Mesenchymal stem cell (in vitro differentiated cells and primary cell): ENCODE data around the gene GALNT13.

Experiments used
- DNase-seq: peaks from one replicate; pipeline ENCODE4 v3.0.0-alpha.2; 2013
- H2AFZ ChIP-seq: one replicate; pipeline ENCODE4 v1.6.1; 2013; ENCODE audit warnings: low read depth, mild to moderate bottlenecking, control low read depth, inconsistent platforms, low read length, moderate library complexity
- H2AK5ac ChIP-seq: 2 replicates; pipeline ENCODE4 v1.6.1; 2013; ENCODE audit warnings: low read length, moderate library complexity, mild to moderate bottlenecking, inconsistent platforms; ENCODE audit not compliant: severe bottlenecking
- H2BK120ac ChIP-seq: one replicate; pipeline ENCODE4 v1.6.1; 2013; ENCODE audit warnings: low read depth, mild to moderate bottlenecking, inconsistent platforms, low read length, moderate library complexity
- H2BK12ac ChIP-seq, 2 experiments: one replicate each; pipeline ENCODE4 v1.6.1; 2013; ENCODE audit warnings: inconsistent platforms in 2 of 2, low read length in 2 of 2, mild to moderate bottlenecking in 2 of 2, moderate library complexity in 2 of 2, control low read depth in 1 of 2
- H2BK15ac ChIP-seq: one replicate; pipeline ENCODE4 v1.6.1; 2013; ENCODE audit warnings: mild to moderate bottlenecking, low read depth, inconsistent platforms; ENCODE audit not compliant: poor library complexity, severe bottlenecking
- H2BK5ac ChIP-seq: 2 replicates; pipeline ENCODE4 v1.6.1; 2013; ENCODE audit warnings: low read depth, mild to moderate bottlenecking, low read length, control low read depth, inconsistent platforms; ENCODE audit not compliant: poor library complexity, severe bottlenecking
- H3K14ac ChIP-seq, 2 experiments: one replicate each; pipeline ENCODE4 v1.6.1; 2013; ENCODE audit warnings: inconsistent platforms in 2 of 2, low read length in 2 of 2, control low read depth in 1 of 2, mild to moderate bottlenecking in 1 of 2, moderate library complexity in 1 of 2
- H3K18ac ChIP-seq, 2 experiments: one replicate each; pipeline ENCODE4 v1.6.1; 2013; ENCODE audit warnings: inconsistent platforms in 2 of 2, low read length in 2 of 2, control low read depth in 1 of 2, low read depth in 1 of 2, mild to moderate bottlenecking in 1 of 2
- H3K23ac ChIP-seq, 2 experiments: one replicate each; pipeline ENCODE4 v1.6.1; 2013; ENCODE audit warnings: inconsistent platforms in 2 of 2, low read length in 2 of 2, mild to moderate bottlenecking in 2 of 2, moderate library complexity in 2 of 2, control low read depth in 1 of 2
- H3K27ac ChIP-seq: 2 replicates; pipeline ENCODE4 v1.5.1; 2013; ENCODE audit warnings: mild to moderate bottlenecking, moderate library complexity, low read length, control low read depth, inconsistent platforms; ENCODE audit not compliant: poor library complexity, severe bottlenecking
- H3K27me3 ChIP-seq, 2 experiments: 2 replicates each; pipeline versions ENCODE4 v1.6.1 to v1.7.0; 2013; ENCODE audit warnings: low read length in 2 of 2, mild to moderate bottlenecking in 2 of 2, moderate library complexity in 2 of 2, control low read depth in 1 of 2, inconsistent platforms in 1 of 2; ENCODE audit not compliant: control insufficient read depth in 1 of 2, insufficient read depth in 1 of 2
- H3K36me3 ChIP-seq, 2 experiments: 2 replicates each; pipeline versions ENCODE4 v1.6.1 to v1.7.0; 2013; ENCODE audit warnings: low read length in 2 of 2, control low read depth in 1 of 2, inconsistent platforms in 1 of 2, low read depth in 1 of 2, mild to moderate bottlenecking in 1 of 2; ENCODE audit not compliant: insufficient read depth in 2 of 2, control insufficient read depth in 1 of 2
- H3K4ac ChIP-seq, 2 experiments: one replicate each; pipeline ENCODE4 v1.6.1; 2013; ENCODE audit warnings: inconsistent platforms in 2 of 2, low read length in 2 of 2, mild to moderate bottlenecking in 2 of 2, moderate library complexity in 2 of 2, control low read depth in 1 of 2, low read depth in 1 of 2
- H3K4me1 ChIP-seq: 2 replicates; pipeline ENCODE4 v1.6.1; 2013; ENCODE audit warnings: low read depth, low read length, control low read depth; ENCODE audit not compliant: control insufficient read depth, insufficient read depth
- H3K4me2 ChIP-seq: 2 replicates; pipeline ENCODE4 v1.6.1; 2013; ENCODE audit warnings: low read length, mild to moderate bottlenecking, inconsistent platforms; ENCODE audit not compliant: poor library complexity, severe bottlenecking
- H3K4me3 ChIP-seq, 2 experiments: 2 replicates each; pipeline versions ENCODE4 v1.5.1 to v1.7.0; 2013; ENCODE audit warnings: low read length in 2 of 2, mild to moderate bottlenecking in 2 of 2, control low read depth in 1 of 2, low read depth in 1 of 2; ENCODE audit not compliant: insufficient read depth in 1 of 2
- H3K79me1 ChIP-seq: replicated peaks from 2 replicates; pipeline ENCODE4 v1.6.1; 2013; ENCODE audit warnings: mild to moderate bottlenecking, control low read depth, low read length, inconsistent platforms; ENCODE audit not compliant: poor library complexity, severe bottlenecking
- H3K9ac ChIP-seq: 2 replicates; pipeline ENCODE4 v1.7.0; 2013; ENCODE audit warnings: mild to moderate bottlenecking, low read length, moderate library complexity
- H3K9me3 ChIP-seq: 2 replicates; pipeline ENCODE4 v1.7.0; 2013; ENCODE audit warnings: mild to moderate bottlenecking, low read length; ENCODE audit not compliant: control insufficient read depth
- H4K8ac ChIP-seq: one replicate; pipeline ENCODE4 v1.6.1; 2013; ENCODE audit warnings: inconsistent platforms, mild to moderate bottlenecking, low read length, moderate library complexity
- H4K91ac ChIP-seq: one replicate; pipeline ENCODE4 v1.6.1; 2013; ENCODE audit warnings: mild to moderate bottlenecking, low read length, inconsistent platforms
- WGBS: methylation state at CpG from one replicate; pipeline ENCODE4 v1.1.7; 2013; ENCODE audit warnings: mixed read lengths; 5-methylcytosine and 5-hydroxymethylcytosine counted together

Gene GALNT13

GRCh38 chr2:154093856-154094255, 222.1 kb downstream of the GALNT13 start:
- Histone ChIP-seq H2BK5ac (no peak overlapping the region), H3K18ac (no peak overlapping the region), H3K27me3 (no peaks in the 10 kb centered on the region), H4K8ac (no peak overlapping the region), H3K4me1 (no peaks in the 10 kb centered on the region), H2BK12ac (no peak overlapping the region), H3K4me3 (no peak overlapping the region), H3K27ac (no peak overlapping the region), H3K9me3 (no peaks in the 10 kb centered on the region), H4K91ac (no peak overlapping the region), H2AFZ (no peak overlapping the region), H3K36me3 (no peaks in the 10 kb centered on the region), H2AK5ac (no peak overlapping the region), H3K9ac (no peak overlapping the region), H3K4ac (no peak overlapping the region), H2BK15ac (no peak overlapping the region), H3K23ac (no peak overlapping the region), H3K79me1 (no peaks in the 10 kb centered on the region), H3K14ac (no peak overlapping the region), H3K4me2 (no peak overlapping the region), H2BK120ac (no peak overlapping the region)
- WGBS, result 73% methylated on average over 2 of the region's 2 CpGs
- no peak for DNase-seq

- Histone ChIP-seq H3K14ac (no peak overlapping the region), H3K4ac (no peak overlapping the region), H4K91ac (no peak overlapping the region), H3K27ac (no peak overlapping the region), H3K79me1 (no peaks in the 10 kb centered on the region), H2AFZ (no peak overlapping the region), H3K18ac (no peak overlapping the region), H3K36me3 (no peaks in the 10 kb centered on the region), H2BK5ac (no peak overlapping the region), H2BK15ac (no peak overlapping the region), H3K9ac (no peak overlapping the region), H3K4me1 (no peaks in the 10 kb centered on the region), H2BK120ac (no peak overlapping the region), H3K4me3 (no peak overlapping the region), H2AK5ac (no peak overlapping the region), H2BK12ac (no peak overlapping the region), H4K8ac (no peak overlapping the region), H3K27me3 (no peaks in the 10 kb centered on the region), H3K23ac (no peak overlapping the region), H3K4me2 (no peak overlapping the region), H3K9me3 (peaks cover 2% of the 10 kb centered on the region)
- 91% methylated on average over 2 of the region's 4 CpGs for WGBS
- DNase-seq, result no peak
Measured at GRCh38 chr2:154097833-154098398, 226.2 kb downstream of the GALNT13 start.

- Histone ChIP-seq H3K27me3 (no peaks in the 10 kb centered on the region), H3K4ac (no peak overlapping the region), H2BK120ac (no peak overlapping the region), H3K36me3 (no peaks in the 10 kb centered on the region), H2AFZ (no peak overlapping the region), H3K9ac (no peak overlapping the region), H2BK12ac (no peak overlapping the region), H2BK15ac (no peak overlapping the region), H2AK5ac (no peak overlapping the region), H3K4me3 (no peak overlapping the region), H3K18ac (no peak overlapping the region), H3K14ac (no peak overlapping the region), H2BK5ac (no peak overlapping the region), H3K4me2 (no peak overlapping the region), H4K8ac (no peak overlapping the region), H3K27ac (no peak overlapping the region), H3K4me1 (no peaks in the 10 kb centered on the region), H4K91ac (no peak overlapping the region), H3K9me3 (peaks cover 41% of the 10 kb centered on the region), H3K23ac (no peak overlapping the region), H3K79me1 (no peaks in the 10 kb centered on the region)
- no peak for DNase-seq
- WGBS, result 100% methylated on average over 1 of the region's 2 CpGs
Measured at GRCh38 chr2:154120706-154121105, 249.0 kb downstream of the GALNT13 start.

- no peak overlapping the region for H4K91ac ChIP-seq
- no peak overlapping the region for H3K4ac ChIP-seq
Measured at GRCh38 chr2:154125891-154126290, 254.2 kb downstream of the GALNT13 start.

More at GRCh38 chr2:154125891-154126290, 254.2 kb downstream of the GALNT13 start:
- Histone ChIP-seq H3K23ac (no peak overlapping the region), H3K4me1 (no peaks in the 10 kb centered on the region), H2BK15ac (no peak overlapping the region), H2AK5ac (no peak overlapping the region), H3K27ac (no peak overlapping the region), H3K79me1 (no peaks in the 10 kb centered on the region), H2BK5ac (no peak overlapping the region), H2BK120ac (no peak overlapping the region), H3K4me3 (no peak overlapping the region), H3K9me3 (peaks cover 3% of the 10 kb centered on the region), H3K14ac (no peak overlapping the region), H3K27me3 (no peaks in the 10 kb centered on the region), H3K18ac (no peak overlapping the region), H2AFZ (no peak overlapping the region), H2BK12ac (no peak overlapping the region), H3K4me2 (no peak overlapping the region), H3K9ac (no peak overlapping the region), H4K8ac (no peak overlapping the region), H3K36me3 (no peaks in the 10 kb centered on the region)
- DNase-seq, result no peak
